Common myeloid progenitor, CD34-positive (primary cell): Measurements from ENCODE around the gene PRRT1B.

Experiments used
- CTCF ChIA-PET: fragments of 350-600 bp; sonication (Branson Sonifier 250); formaldehyde crosslinking; loops from one replicate; lab custom pipeline; 2021; ENCODE audit warnings: antibody characterized with exemption; lab: Charles Lee
- POLR2A ChIA-PET: fragments of 350-600 bp; sonication (Branson Sonifier 250); formaldehyde crosslinking; loops from one replicate; lab custom pipeline; 2021; ENCODE audit warnings: antibody characterized with exemption; lab: Charles Lee
- DNase-seq, 3 donors: peaks; one replicate each; pipeline versions ENCODE4 v3.0.0 to v3.0.0-alpha.2; 2013
- H3K27ac ChIP-seq, 2 experiments: 1 replicate in 1 of 2; 2 replicates in 1 of 2; pipeline ENCODE4 v1.7.0; 2013; ENCODE audit warnings: inconsistent platforms in 2 of 2, low read length in 2 of 2, mild to moderate bottlenecking in 2 of 2, low read depth in 1 of 2, moderate library complexity in 1 of 2; ENCODE audit not compliant: severe bottlenecking in 2 of 2, insufficient read depth in 1 of 2, poor library complexity in 1 of 2
- H3K27me3 ChIP-seq, 5 experiments: replicated peaks in 2 of 5; 1 replicate in 3 of 5; 2 replicates in 2 of 5; pipeline versions ENCODE4 v1.6.1 to v1.7.0; 2013; ENCODE audit warnings: low read length in 4 of 5, mild to moderate bottlenecking in 2 of 5, moderate library complexity in 2 of 5, inconsistent platforms in 1 of 5; ENCODE audit not compliant: insufficient read depth in 5 of 5, control insufficient read depth in 4 of 5
- H3K36me3 ChIP-seq, 4 experiments: 1 replicate in 2 of 4; 2 replicates in 2 of 4; pipeline versions ENCODE4 v1.6.1 to v1.7.0; 2013; ENCODE audit warnings: low read length in 3 of 4, control low read depth in 1 of 4, mild to moderate bottlenecking in 1 of 4; ENCODE audit not compliant: control insufficient read depth in 4 of 4, insufficient read depth in 4 of 4
- H3K4me1 ChIP-seq, 4 experiments: 1 replicate in 3 of 4; 2 replicates in 1 of 4; pipeline versions ENCODE4 v1.6.1 to v1.7.1; 2013; ENCODE audit warnings: low read length in 3 of 4, mild to moderate bottlenecking in 3 of 4, control low read depth in 1 of 4, inconsistent platforms in 1 of 4, moderate library complexity in 1 of 4; ENCODE audit not compliant: control insufficient read depth in 4 of 4, insufficient read depth in 4 of 4; ENCODE audit errors: control extremely low read depth in 1 of 4
- H3K4me3 ChIP-seq, 7 experiments: 1 replicate in 4 of 7; 2 replicates in 3 of 7; pipeline versions ENCODE4 v1.5.1 to v1.7.0; 2013; ENCODE audit warnings: mild to moderate bottlenecking in 7 of 7, low read length in 6 of 7, moderate library complexity in 6 of 7, inconsistent platforms in 2 of 7, low read depth in 2 of 7, control low read depth in 1 of 7; ENCODE audit not compliant: insufficient read depth in 4 of 7, control insufficient read depth in 1 of 7; ENCODE audit errors: extremely low read depth in 1 of 7
- H3K9me3 ChIP-seq, 5 experiments: 1 replicate in 4 of 5; 2 replicates in 1 of 5; pipeline versions ENCODE4 v1.6.1 to v1.7.1; 2013; ENCODE audit warnings: low read length in 4 of 5, mild to moderate bottlenecking in 2 of 5, inconsistent platforms in 1 of 5, low read depth in 1 of 5, moderate library complexity in 1 of 5; ENCODE audit not compliant: control insufficient read depth in 4 of 5, insufficient read depth in 2 of 5; ENCODE audit errors: control extremely low read depth in 1 of 5
- WGBS: methylation state at CpG from one replicate; pipeline ENCODE4 v1.1.5; 2013; ENCODE audit not compliant: insufficient coverage; 5-methylcytosine and 5-hydroxymethylcytosine counted together

PRRT1B gene

DNA sequence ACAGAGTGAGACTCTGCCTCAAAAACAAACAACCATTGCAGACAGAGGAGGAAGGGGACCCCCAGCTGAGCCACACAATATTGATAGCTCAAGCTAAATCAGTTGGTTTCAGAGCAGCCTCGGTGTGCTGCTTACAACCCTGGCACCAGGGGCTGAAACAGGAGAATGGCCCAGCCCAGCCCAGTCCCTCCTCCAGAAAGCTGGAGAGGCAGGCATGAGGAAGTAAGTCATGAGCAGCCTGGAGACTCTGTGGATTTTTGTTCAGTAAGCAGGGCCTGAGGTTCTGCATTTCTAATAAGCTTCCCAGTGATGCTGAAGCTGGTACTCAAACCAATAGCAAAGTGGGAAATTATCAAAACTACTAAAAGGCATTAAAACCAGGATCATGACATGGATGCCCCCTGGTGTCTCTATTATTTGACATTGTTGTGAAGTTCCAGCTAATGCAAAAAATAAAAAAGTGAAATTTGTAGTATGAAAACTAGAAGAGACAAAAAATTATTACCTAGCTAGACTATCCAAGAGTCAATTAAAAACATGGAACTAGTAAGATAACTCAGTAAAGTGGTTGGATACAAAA lies 14.2 kb downstream of the PRRT1B start:
- Histone ChIP-seq H3K36me3 (no peaks in the 10 kb centered on the region), H3K27ac (no peak overlapping the region), H3K9me3 (peaks cover 0 to 5% (median 3%) of the 10 kb centered on the region in 5 experiments), H3K27me3 (peaks cover 0 to 20% (median 11%) of the 10 kb centered on the region in 5 experiments), H3K4me1 (peaks cover 0 to 2% (median 0%) of the 10 kb centered on the region in 4 experiments), H3K4me3 (no peak overlapping the region)
- ChIA-PET POLR2A (interaction anchor here (0.5 to 0.6 kb wide), 2 partner anchors 50 to 194 kb away, joined by 3 to 5 read pairs; no protein-coding TSS in a partner anchor), CTCF (interaction anchor here (0.6 to 1.4 kb wide), 3 partner anchors 13 to 25 kb away, joined by 3 read pairs; partner anchors contain the start of gene PRRT1B)
- no peak for DNase-seq
- 90% methylated on average over 1 of the region's 1 CpG for WGBS

- H3K36me3 ChIP-seq = no peaks in the 10 kb centered on the region
- no peak for DNase-seq
- no peak overlapping the region for H3K4me3 ChIP-seq
- H3K9me3 ChIP-seq = peaks cover 0 to 5% (median 3%) of the 10 kb centered on the region in 5 experiments
- no peaks in the 10 kb centered on the region for H3K4me1 ChIP-seq
- ChIA-PET POLR2A (interaction anchor here (0.9 kb wide), 1 partner anchor 95 kb away, joined by 3 read pairs; no protein-coding TSS in a partner anchor), CTCF (no interaction called here)
- H3K27me3 ChIP-seq = no peaks in the 10 kb centered on the region
- WGBS = 96% methylated on average over 3 of the region's 9 CpGs
- no peak overlapping the region for H3K27ac ChIP-seq
These were observed 17.0 kb downstream of the PRRT1B start for GRCh38 chr9:131562032-131562959.

DNA sequence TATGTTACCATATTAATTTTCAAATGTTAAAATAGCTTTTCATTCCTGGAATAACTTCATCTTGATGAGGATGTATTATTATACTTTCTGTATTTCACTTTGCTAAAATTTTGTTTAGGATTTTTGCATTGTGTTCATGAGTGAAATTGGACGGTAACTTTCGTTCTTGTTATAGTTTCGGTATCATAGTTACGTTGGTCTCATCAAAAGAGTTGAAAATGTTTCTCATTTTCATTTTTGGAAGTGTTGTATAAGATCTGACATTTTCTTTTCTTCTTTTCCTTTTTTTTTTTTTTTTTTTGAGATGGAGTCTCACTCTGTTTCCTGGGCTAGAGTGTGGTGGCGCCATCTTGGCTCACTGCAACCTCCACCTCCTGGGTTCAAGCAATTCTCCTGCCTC lies 20.0 kb downstream of the PRRT1B start:
- Histone ChIP-seq H3K36me3 (peaks cover 0 to 4% (median 2%) of the 10 kb centered on the region in 4 experiments), H3K4me1 (no peaks in the 10 kb centered on the region), H3K9me3 (peaks cover 0 to 5% (median 3%) of the 10 kb centered on the region in 5 experiments), H3K27ac (no peak overlapping the region), H3K4me3 (no peak overlapping the region), H3K27me3 (no peaks in the 10 kb centered on the region)
- ChIA-PET CTCF (interaction anchor here (0.6 to 0.9 kb wide), 2 partner anchors 26 to 174 kb away, joined by 3 to 4 read pairs; no protein-coding TSS in a partner anchor), POLR2A (interaction anchor here (0.7 kb wide), 1 partner anchor 588 kb away, joined by 3 read pairs; no protein-coding TSS in a partner anchor)
- WGBS = no CpG with 5 or more reads among the region's 5 CpGs
- DNase-seq = no peak

DNA sequence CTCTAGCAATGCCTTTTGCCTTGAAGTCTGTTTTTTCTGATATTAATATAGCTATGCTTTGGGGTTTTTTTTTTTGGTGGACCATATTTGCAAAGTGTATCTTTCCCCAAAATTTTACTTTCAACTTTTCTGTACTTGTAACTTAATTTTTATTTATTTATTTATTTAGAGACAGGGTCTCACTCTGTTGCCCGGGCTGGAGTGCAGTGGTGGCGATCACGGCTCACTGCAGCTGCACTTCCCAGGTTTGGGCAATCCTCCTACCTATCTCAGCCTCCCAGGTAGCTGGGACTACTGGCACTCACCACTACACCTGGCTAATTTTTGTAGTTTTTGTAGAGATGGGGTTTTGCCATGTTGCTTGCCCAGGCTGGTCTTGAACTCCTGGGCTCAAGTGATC lies 20.8 kb downstream of the PRRT1B start:
- no CpG with 5 or more reads among the region's 3 CpGs for WGBS
- CTCF ChIA-PET = no interaction called here

GRCh38 chr9:131567910-131568309 lies 22.6 kb downstream of the PRRT1B start:
- H3K27me3 ChIP-seq = no peaks in the 10 kb centered on the region
- ChIA-PET POLR2A (no interaction called here), CTCF (no interaction called here)
- DNase-seq = no peak
- peaks cover 0 to 2% (median 0%) of the 10 kb centered on the region in 5 experiments for H3K9me3 ChIP-seq
- peaks cover 0 to 5% (median 4%) of the 10 kb centered on the region in 4 experiments for H3K36me3 ChIP-seq
- no peak overlapping the region for H3K27ac ChIP-seq
- H3K4me1 ChIP-seq = no peaks in the 10 kb centered on the region
- WGBS = 97% methylated on average over 5 of the region's 8 CpGs
- no peak overlapping the region for H3K4me3 ChIP-seq

More for the DNA sequence above, 20.8 kb downstream of the PRRT1B start:
- H3K36me3 ChIP-seq = peaks cover 0 to 4% (median 3%) of the 10 kb centered on the region in 4 experiments
- POLR2A ChIA-PET = interaction anchor here (0.7 kb wide), 1 partner anchor 587 kb away, joined by 3 read pairs; no protein-coding TSS in a partner anchor
- H3K4me3 ChIP-seq = no peak overlapping the region
- H3K9me3 ChIP-seq = peaks cover 0 to 5% (median 3%) of the 10 kb centered on the region in 5 experiments
- no peak for DNase-seq
- H3K27ac ChIP-seq = no peak overlapping the region
- no peaks in the 10 kb centered on the region for H3K4me1 ChIP-seq
- no peaks in the 10 kb centered on the region for H3K27me3 ChIP-seq

- ChIA-PET POLR2A (no interaction called here), CTCF (no interaction called here)
- Histone ChIP-seq H3K36me3 (peaks cover 0 to 40% (median 9%) of the 10 kb centered on the region in 4 experiments), H3K4me3 (no peak overlapping the region), H3K27me3 (no peaks in the 10 kb centered on the region), H3K27ac (no peak overlapping the region), H3K4me1 (peaks cover 0 to 36% (median 33%) of the 10 kb centered on the region in 4 experiments), H3K9me3 (no peaks in the 10 kb centered on the region)
- no peak for DNase-seq
- 98% methylated on average over 9 of the region's 17 CpGs for WGBS
These were observed 29.7 kb downstream of the PRRT1B start for GRCh38 chr9:131574730-131575640.
